B cell (primary cell): ENCODE results near the gene PLPPR1. TPM values are rescaled to one million over a fixed set of nuclear protein-coding genes. Genes with fewer than 3 reads are reported as not detected.

Source experiments
- ATAC-seq: fragments of 200-7000 bp; cut with Tn5 transposase; one replicate; pipeline ENCODE4 v1.10.0; 2021; ENCODE audit warnings: low read depth, mild to moderate bottlenecking, moderate number of reproducible peaks, moderate library complexity
- CTCF ChIA-PET: fragments of 350-600 bp; sonication (Branson Sonifier 250); formaldehyde crosslinking; loops from one replicate; lab custom pipeline; 2021; ENCODE audit warnings: antibody characterized with exemption, inconsistent platforms; lab: Charles Lee
- POLR2A ChIA-PET: fragments of 350-600 bp; sonication (Branson Sonifier 250); formaldehyde crosslinking; loops from one replicate; lab custom pipeline; 2021; ENCODE audit warnings: antibody characterized with exemption; lab: Charles Lee
- DNase-seq: peaks from one replicate; pipeline ENCODE4 v3.0.0; 2013
- H2AFZ ChIP-seq: 2 replicates; pipeline ENCODE4 v1.6.1; 2012; ENCODE audit warnings: mild to moderate bottlenecking, low read depth, low read length; ENCODE audit not compliant: insufficient read depth, poor library complexity, severe bottlenecking
- H3K27ac ChIP-seq, 2 donors: 1 replicate in 1 of 2; 2 replicates in 1 of 2; pipeline ENCODE4 v1.5.1; 2012 to 2013; ENCODE audit warnings: low read length in 2 of 2, mild to moderate bottlenecking in 2 of 2, moderate library complexity in 1 of 2
- H3K27me3 ChIP-seq, 4 experiments: fragments of 200-600 bp in 1 of 4; sonication (generic) in 1 of 4; replicated peaks in 1 of 4; 1 replicate in 2 of 4; 2 replicates in 2 of 4; pipeline versions ENCODE4 v1.6.1 to v1.7.0; 2013 to 2016; ENCODE audit warnings: low read length in 3 of 4, mild to moderate bottlenecking in 2 of 4, mixed read lengths in 1 of 4, moderate library complexity in 1 of 4; ENCODE audit not compliant: insufficient read depth in 4 of 4, control insufficient read depth in 3 of 4; ENCODE audit errors: control extremely low read depth in 1 of 4
- H3K36me3 ChIP-seq, 2 experiments: replicated peaks in 1 of 2; 1 replicate in 1 of 2; 2 replicates in 1 of 2; pipeline versions ENCODE4 v1.6.1 to v1.7.1; 2013; ENCODE audit warnings: low read length in 1 of 2; ENCODE audit not compliant: insufficient read depth in 2 of 2, control insufficient read depth in 1 of 2; ENCODE audit errors: control extremely low read depth in 1 of 2, extremely low read depth in 1 of 2
- H3K4me1 ChIP-seq, 2 donors: fragments of 200-600 bp in 1 of 2; sonication (generic) in 1 of 2; 1 replicate in 1 of 2; 2 replicates in 1 of 2; pipeline versions ENCODE4 v1.5.1 to v1.6.1; 2013 to 2017; ENCODE audit warnings: low read length in 2 of 2; ENCODE audit not compliant: control insufficient read depth in 2 of 2, insufficient read depth in 2 of 2
- H3K4me2 ChIP-seq: replicated peaks from 2 replicates; pipeline ENCODE3; 2012; ENCODE audit warnings: mild to moderate bottlenecking, low read depth, low read length; ENCODE audit not compliant: poor library complexity, severe bottlenecking
- H3K4me3 ChIP-seq, 5 experiments: fragments of 200-600 bp in 1 of 5; sonication (generic) in 1 of 5; 1 replicate in 3 of 5; 2 replicates in 2 of 5; pipeline versions ENCODE4 v1.5.1 to v1.7.0; 2011 to 2016; ENCODE audit warnings: low read length in 4 of 5, mild to moderate bottlenecking in 4 of 5, low read depth in 2 of 5, control low read depth in 1 of 5, moderate library complexity in 1 of 5; ENCODE audit not compliant: insufficient read depth in 1 of 5; ENCODE audit errors: control extremely low read depth in 1 of 5, extremely low read depth in 1 of 5
- H3K79me2 ChIP-seq: fragments of 200-600 bp; sonication (generic); one replicate; pipeline ENCODE4 v1.6.0; 2016; ENCODE audit warnings: low read length; ENCODE audit not compliant: control insufficient read depth, insufficient read depth
- H3K9ac ChIP-seq: fragments of 200-600 bp; sonication (generic); 2 replicates; pipeline ENCODE4 v1.6.1; 2017; ENCODE audit warnings: mild to moderate bottlenecking, low read length, moderate library complexity
- H3K9me3 ChIP-seq, 3 donors: one replicate each; pipeline versions ENCODE4 v1.6.1 to v1.7.1; 2013; ENCODE audit warnings: low read length in 2 of 3; ENCODE audit not compliant: control insufficient read depth in 2 of 3, insufficient read depth in 1 of 3; ENCODE audit errors: control extremely low read depth in 1 of 3
- H4K20me1 ChIP-seq: 2 replicates; pipeline ENCODE4 v1.6.0; 2012; ENCODE audit warnings: mild to moderate bottlenecking, low read length; ENCODE audit not compliant: insufficient read depth, control insufficient read depth, poor library complexity, severe bottlenecking
- H3K27ac Mint-ChIP-seq: one replicate; pipeline ENCODE4 v1.8.0; 2021; ENCODE audit warnings: mixed read lengths
- H3K27me3 Mint-ChIP-seq: one replicate; pipeline ENCODE4 v1.8.0; 2021; ENCODE audit warnings: mixed read lengths
- H3K4me1 Mint-ChIP-seq: one replicate; pipeline ENCODE4 v1.8.0; 2021; ENCODE audit warnings: mixed read lengths
- H3K4me3 Mint-ChIP-seq: one replicate; pipeline ENCODE4 v1.8.0; 2021; ENCODE audit warnings: mixed read lengths
- H3K9me3 Mint-ChIP-seq: one replicate; pipeline ENCODE4 v1.8.0; 2022; ENCODE audit warnings: mixed read lengths; ENCODE audit not compliant: insufficient read depth
- EZH2 ChIP-seq: IDR thresholded peaks from 2 replicates; pipeline ENCODE4 v1.6.1; 2012; ENCODE audit warnings: borderline replicate concordance, low read depth, mild to moderate bottlenecking, moderate library complexity, low read length; ENCODE audit not compliant: insufficient read depth, poor library complexity, severe bottlenecking
- WGBS: methylation state at CpG from one replicate; pipeline ENCODE4 v1.1.5; 2013; ENCODE audit warnings: missing lambda C conversion rate; ENCODE audit not compliant: insufficient coverage; 5-methylcytosine and 5-hydroxymethylcytosine counted together
- intact Hi-C: fragments of 100-400 bp; cut with micrococcal nuclease; formaldehyde crosslinking; loops from one replicate; pipeline ENCODE4 v1.10.0; 2022
- polyA plus RNA-seq: library from polyadenylated mRNA; depleted of rRNA; stranded (reverse); fragments of >200 nt; gene quantifications from 2 replicates; pipeline ENCODE4 v1.2.3, GENCODE V29; 2012
- total RNA-seq, 2 donors: library from RNA; stranded (reverse); fragments of 120-200 nt in 1 of 2; gene quantifications; 1 replicate in 1 of 2; 2 replicates in 1 of 2; pipeline versions ENCODE4 v1.2.3 to v1.2.4, GENCODE V29; 2013 to 2022
- TF ChIP-seq, protein P1 (sequence below): fragments of 200-600 bp; IDR thresholded peaks from one replicate; pipeline ENCODE4 v1.8.0; 2022; ENCODE audit warnings: antibody characterized with exemption, mild to moderate bottlenecking

Gene PLPPR1
- total and polyA plus RNA-seq, 2 donors (not counting 1 experiment from before 2014, with no cell fraction given): not detected

GRCh38 chr9:101140764-101141163, 112.2 kb downstream of the PLPPR1 start:
- no peak overlapping the region for H3K27ac Mint-ChIP-seq
- Histone ChIP-seq H3K27me3 (no peaks in the 10 kb centered on the region), H3K9ac (no peak overlapping the region), H3K4me3 (no peak overlapping the region), H4K20me1 (no peaks in the 10 kb centered on the region), H3K36me3 (no peaks in the 10 kb centered on the region), H2AFZ (no peak overlapping the region), H3K27ac (no peak overlapping the region), H3K4me1 (no peaks in the 10 kb centered on the region), H3K4me2 (no peak overlapping the region), H3K9me3 (no peaks in the 10 kb centered on the region), H3K79me2 (no peaks in the 10 kb centered on the region)
- H3K4me3 Mint-ChIP-seq: no peak overlapping the region
- 80% methylated on average over 2 of the region's 4 CpGs for WGBS
- H3K4me1 Mint-ChIP-seq: no peaks in the 10 kb centered on the region
- peaks cover 3% of the 10 kb centered on the region for H3K27me3 Mint-ChIP-seq
- ATAC-seq (no peak), DNase-seq (no peak)
- ChIA-PET CTCF (no interaction called here), POLR2A (no interaction called here)
- intact Hi-C loops: no loop called here
- TF ChIP-seq, protein P1, sequence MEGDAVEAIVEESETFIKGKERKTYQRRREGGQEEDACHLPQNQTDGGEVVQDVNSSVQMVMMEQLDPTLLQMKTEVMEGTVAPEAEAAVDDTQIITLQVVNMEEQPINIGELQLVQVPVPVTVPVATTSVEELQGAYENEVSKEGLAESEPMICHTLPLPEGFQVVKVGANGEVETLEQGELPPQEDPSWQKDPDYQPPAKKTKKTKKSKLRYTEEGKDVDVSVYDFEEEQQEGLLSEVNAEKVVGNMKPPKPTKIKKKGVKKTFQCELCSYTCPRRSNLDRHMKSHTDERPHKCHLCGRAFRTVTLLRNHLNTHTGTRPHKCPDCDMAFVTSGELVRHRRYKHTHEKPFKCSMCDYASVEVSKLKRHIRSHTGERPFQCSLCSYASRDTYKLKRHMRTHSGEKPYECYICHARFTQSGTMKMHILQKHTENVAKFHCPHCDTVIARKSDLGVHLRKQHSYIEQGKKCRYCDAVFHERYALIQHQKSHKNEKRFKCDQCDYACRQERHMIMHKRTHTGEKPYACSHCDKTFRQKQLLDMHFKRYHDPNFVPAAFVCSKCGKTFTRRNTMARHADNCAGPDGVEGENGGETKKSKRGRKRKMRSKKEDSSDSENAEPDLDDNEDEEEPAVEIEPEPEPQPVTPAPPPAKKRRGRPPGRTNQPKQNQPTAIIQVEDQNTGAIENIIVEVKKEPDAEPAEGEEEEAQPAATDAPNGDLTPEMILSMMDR: no peak
- no peak for TF ChIP-seq EZH2
- H3K9me3 Mint-ChIP-seq: no peaks in the 10 kb centered on the region

- WGBS: 89% methylated on average over 4 of the region's 4 CpGs
- H3K27ac ChIP-seq: no peak overlapping the region
- DNase-seq (no peak), ATAC-seq (no peak)
- H3K4me1 ChIP-seq: no peaks in the 10 kb centered on the region
- peaks cover 3% of the 10 kb centered on the region for H3K9me3 Mint-ChIP-seq
- H3K9ac ChIP-seq: no peak overlapping the region
- no peaks in the 10 kb centered on the region for H3K27me3 ChIP-seq
- H3K27me3 Mint-ChIP-seq: no peaks in the 10 kb centered on the region
- no peak overlapping the region for H3K4me2 ChIP-seq
- H3K4me3 ChIP-seq: no peak overlapping the region
- intact Hi-C loops: no loop called here
- H3K36me3 ChIP-seq: no peaks in the 10 kb centered on the region
- H3K4me1 Mint-ChIP-seq: no peaks in the 10 kb centered on the region
- no peak overlapping the region for H2AFZ ChIP-seq
- no peak overlapping the region for H3K4me3 Mint-ChIP-seq
- H4K20me1 ChIP-seq: no peaks in the 10 kb centered on the region
- TF ChIP-seq EZH2: no peak
- TF ChIP-seq, protein P1: no peak
- no peaks in the 10 kb centered on the region for H3K79me2 ChIP-seq
- no peak overlapping the region for H3K27ac Mint-ChIP-seq
- ChIA-PET CTCF (no interaction called here), POLR2A (no interaction called here)
- H3K9me3 ChIP-seq: peaks cover 0 to 2% (median 0%) of the 10 kb centered on the region in 3 donors
These were observed 118.0 kb downstream of the PLPPR1 start for GRCh38 chr9:101146508-101146907.
